Measurements from ENCODE around the gene RAB36. TPM values are rescaled to one million over a fixed set of nuclear protein-coding genes. Genes with fewer than 3 reads are reported as not detected.

Gene RAB36
- total RNA-seq, 1 experiment from 2014 or later = 1.8 TPM

DNA sequence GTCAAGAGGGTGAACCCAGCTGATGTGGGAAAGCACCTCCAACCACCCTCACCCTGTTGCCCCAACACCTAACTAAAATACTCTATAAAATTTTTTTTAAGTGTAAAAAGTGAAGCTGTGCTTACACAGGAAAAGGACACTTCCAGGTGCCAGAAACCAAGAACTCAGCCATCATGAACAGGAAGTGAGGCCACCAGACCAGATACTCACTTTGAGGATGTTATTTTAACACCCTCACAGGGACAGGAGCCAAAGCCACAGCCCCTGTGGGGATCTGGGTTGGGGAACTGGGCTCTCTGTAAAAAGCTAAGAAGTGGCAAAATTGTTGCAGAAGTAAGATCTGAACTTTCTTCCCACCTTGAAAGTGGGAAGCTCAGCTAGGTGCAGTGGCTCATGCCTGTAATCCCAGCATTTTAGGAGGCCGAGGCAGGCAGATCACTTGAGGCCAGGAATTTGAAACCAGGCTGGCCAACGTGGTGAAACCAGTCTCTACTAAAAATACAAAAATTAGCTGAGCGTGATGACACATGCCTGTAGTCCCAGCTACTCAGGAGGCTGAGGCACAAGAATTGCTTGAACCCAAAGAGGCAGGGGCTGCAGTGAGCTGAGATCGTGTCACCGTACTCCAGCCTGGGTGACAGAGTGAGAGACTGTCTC lies 7.2 kb upstream of the RAB36 start:
- no peak for ATAC-seq
- H3K4me1 Mint-ChIP-seq = peaks cover 20% of the 10 kb centered on the region
- H3K27ac Mint-ChIP-seq = no peak overlapping the region
- ChIA-PET POLR2A (interaction anchor here (0.6 kb wide), 1 partner anchor 431 kb away, joined by 3 read pairs; no protein-coding TSS in a partner anchor), CTCF (interaction anchor here (0.7 to 5.5 kb wide), 10 partner anchors 10 to 289 kb away, joined by 3 to 40 read pairs (median 4); no protein-coding TSS in a partner anchor)
- 0 out of 2 replicates have a peak, but pooled peaks cover 3% of the 10 kb centered on the region for H3K27me3 Mint-ChIP-seq (ENCODE audit: low read depth)
- TF ChIP-seq, protein P1, sequence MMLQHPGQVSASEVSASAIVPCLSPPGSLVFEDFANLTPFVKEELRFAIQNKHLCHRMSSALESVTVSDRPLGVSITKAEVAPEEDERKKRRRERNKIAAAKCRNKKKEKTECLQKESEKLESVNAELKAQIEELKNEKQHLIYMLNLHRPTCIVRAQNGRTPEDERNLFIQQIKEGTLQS (CRISPR knock-in tag; conservative IDR thresholded peaks at IDR 0.05) = no peak
- no peak for TF ChIP-seq TCF7 (CRISPR knock-in tag; IDR thresholded peaks at IDR 0.05; ENCODE audit: low read depth)
- TF ChIP-seq MXD4 (CRISPR knock-in tag; IDR thresholded peaks at IDR 0.05; ENCODE audit: borderline replicate concordance) = no peak
- TF ChIP-seq, protein P2, sequence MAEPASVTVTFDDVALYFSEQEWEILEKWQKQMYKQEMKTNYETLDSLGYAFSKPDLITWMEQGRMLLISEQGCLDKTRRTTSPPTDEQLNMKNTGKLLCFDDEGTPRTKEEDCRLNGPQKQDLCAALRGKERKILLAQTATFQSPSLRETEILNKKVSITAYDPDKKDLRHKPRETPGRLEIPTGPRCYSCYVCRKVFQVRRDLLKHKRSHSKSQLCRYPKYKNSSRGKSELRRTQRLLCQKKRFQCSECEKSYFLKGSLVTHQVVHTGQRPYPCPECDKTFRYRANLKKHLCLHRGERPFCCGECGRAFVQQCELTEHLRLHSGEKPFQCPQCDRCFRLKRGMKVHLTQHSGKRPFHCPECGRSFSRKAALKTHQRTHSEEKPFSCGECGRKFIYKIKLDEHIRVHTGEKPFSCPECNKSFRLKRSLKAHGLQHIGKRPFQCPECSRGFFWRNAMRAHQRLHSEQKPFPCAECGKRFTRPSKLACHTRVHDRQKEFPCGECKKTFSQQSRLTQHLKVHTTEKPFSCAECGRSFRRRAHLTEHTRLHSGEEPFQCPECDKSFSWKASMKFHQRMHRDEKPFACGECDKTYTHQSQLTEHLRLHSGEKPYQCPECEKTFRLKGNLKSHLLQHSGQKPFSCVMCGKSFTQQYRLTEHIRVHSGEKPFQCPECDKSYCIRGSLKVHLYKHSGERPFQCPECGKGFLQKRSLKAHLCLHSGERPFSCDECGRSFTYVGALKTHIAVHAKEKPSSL (CRISPR knock-in tag; conservative IDR thresholded peaks at IDR 0.05) = no peak
- no peak for TF ChIP-seq ZNF219 (CRISPR knock-in tag; IDR thresholded peaks at IDR 0.05; ENCODE audit: borderline replicate concordance)
- TF ChIP-seq, protein P3, sequence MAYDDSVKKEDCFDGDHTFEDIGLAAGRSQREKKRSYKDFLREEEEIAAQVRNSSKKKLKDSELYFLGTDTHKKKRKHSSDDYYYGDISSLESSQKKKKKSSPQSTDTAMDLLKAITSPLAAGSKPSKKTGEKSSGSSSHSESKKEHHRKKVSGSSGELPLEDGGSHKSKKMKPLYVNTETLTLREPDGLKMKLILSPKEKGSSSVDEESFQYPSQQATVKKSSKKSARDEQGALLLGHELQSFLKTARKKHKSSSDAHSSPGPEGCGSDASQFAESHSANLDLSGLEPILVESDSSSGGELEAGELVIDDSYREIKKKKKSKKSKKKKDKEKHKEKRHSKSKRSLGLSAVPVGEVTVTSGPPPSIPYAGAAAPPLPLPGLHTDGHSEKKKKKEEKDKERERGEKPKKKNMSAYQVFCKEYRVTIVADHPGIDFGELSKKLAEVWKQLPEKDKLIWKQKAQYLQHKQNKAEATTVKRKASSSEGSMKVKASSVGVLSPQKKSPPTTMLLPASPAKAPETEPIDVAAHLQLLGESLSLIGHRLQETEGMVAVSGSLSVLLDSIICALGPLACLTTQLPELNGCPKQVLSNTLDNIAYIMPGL (CRISPR knock-in tag; IDR thresholded peaks at IDR 0.05) = no peak
- TF ChIP-seq SOX15 (CRISPR knock-in tag; IDR thresholded peaks at IDR 0.05) = no peak
- TF ChIP-seq, protein P4, sequence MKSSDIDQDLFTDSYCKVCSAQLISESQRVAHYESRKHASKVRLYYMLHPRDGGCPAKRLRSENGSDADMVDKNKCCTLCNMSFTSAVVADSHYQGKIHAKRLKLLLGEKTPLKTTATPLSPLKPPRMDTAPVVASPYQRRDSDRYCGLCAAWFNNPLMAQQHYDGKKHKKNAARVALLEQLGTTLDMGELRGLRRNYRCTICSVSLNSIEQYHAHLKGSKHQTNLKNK (CRISPR knock-in tag; IDR thresholded peaks at IDR 0.05) = no peak
- TF ChIP-seq GRHL2 (CRISPR knock-in tag; IDR thresholded peaks at IDR 0.05; ENCODE audit: insufficient replicate concordance, severe bottlenecking) = no peak
- TF ChIP-seq, protein P5, sequence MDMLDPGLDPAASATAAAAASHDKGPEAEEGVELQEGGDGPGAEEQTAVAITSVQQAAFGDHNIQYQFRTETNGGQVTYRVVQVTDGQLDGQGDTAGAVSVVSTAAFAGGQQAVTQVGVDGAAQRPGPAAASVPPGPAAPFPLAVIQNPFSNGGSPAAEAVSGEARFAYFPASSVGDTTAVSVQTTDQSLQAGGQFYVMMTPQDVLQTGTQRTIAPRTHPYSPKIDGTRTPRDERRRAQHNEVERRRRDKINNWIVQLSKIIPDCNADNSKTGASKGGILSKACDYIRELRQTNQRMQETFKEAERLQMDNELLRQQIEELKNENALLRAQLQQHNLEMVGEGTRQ (CRISPR knock-in tag; IDR thresholded peaks at IDR 0.05) = no peak
- TF ChIP-seq, protein P6, sequence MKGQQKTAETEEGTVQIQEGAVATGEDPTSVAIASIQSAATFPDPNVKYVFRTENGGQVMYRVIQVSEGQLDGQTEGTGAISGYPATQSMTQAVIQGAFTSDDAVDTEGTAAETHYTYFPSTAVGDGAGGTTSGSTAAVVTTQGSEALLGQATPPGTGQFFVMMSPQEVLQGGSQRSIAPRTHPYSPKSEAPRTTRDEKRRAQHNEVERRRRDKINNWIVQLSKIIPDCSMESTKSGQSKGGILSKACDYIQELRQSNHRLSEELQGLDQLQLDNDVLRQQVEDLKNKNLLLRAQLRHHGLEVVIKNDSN (CRISPR knock-in tag; IDR thresholded peaks at IDR 0.05) = no peak
- TF ChIP-seq ZNF138 (CRISPR knock-in tag; conservative IDR thresholded peaks at IDR 0.05) = no peak
- no peak for TF ChIP-seq FOXK1 (CRISPR knock-in tag; IDR thresholded peaks at IDR 0.05)
- TF ChIP-seq CREM (CRISPR knock-in tag; IDR thresholded peaks at IDR 0.05) = no peak
- no peak for TF ChIP-seq TP53 (CRISPR knock-in tag; IDR thresholded peaks at IDR 0.05)
- TF ChIP-seq JUN (CRISPR knock-in tag; IDR thresholded peaks at IDR 0.05) = no peak
- TF ChIP-seq ZNF396 (CRISPR knock-in tag; IDR thresholded peaks at IDR 0.05; ENCODE audit: borderline replicate concordance) = no peak
- no peak for TF ChIP-seq RELA (CRISPR knock-in tag; IDR thresholded peaks at IDR 0.05; ENCODE audit: borderline replicate concordance)
- TF ChIP-seq, protein P7, sequence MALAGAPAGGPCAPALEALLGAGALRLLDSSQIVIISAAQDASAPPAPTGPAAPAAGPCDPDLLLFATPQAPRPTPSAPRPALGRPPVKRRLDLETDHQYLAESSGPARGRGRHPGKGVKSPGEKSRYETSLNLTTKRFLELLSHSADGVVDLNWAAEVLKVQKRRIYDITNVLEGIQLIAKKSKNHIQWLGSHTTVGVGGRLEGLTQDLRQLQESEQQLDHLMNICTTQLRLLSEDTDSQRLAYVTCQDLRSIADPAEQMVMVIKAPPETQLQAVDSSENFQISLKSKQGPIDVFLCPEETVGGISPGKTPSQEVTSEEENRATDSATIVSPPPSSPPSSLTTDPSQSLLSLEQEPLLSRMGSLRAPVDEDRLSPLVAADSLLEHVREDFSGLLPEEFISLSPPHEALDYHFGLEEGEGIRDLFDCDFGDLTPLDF (CRISPR knock-in tag; IDR thresholded peaks at IDR 0.05) = no peak
- no peak for TF ChIP-seq RORB (CRISPR knock-in tag; IDR thresholded peaks at IDR 0.05)
- no peaks in the 10 kb centered on the region for H3K9me3 Mint-ChIP-seq
- H3K36me3 Mint-ChIP-seq = no peaks in the 10 kb centered on the region
- no peak for DNase-seq (ENCODE audit: low spot score)
- no peak overlapping the region for H3K4me3 Mint-ChIP-seq
